Measurements from ENCODE around the gene CDH5. TPM values are rescaled to one million over a fixed set of nuclear protein-coding genes. Genes with fewer than 3 reads are reported as not detected.

The CDH5 gene
- total RNA-seq, 1 experiment from 2014 or later, result 0.28 TPM

DNA sequence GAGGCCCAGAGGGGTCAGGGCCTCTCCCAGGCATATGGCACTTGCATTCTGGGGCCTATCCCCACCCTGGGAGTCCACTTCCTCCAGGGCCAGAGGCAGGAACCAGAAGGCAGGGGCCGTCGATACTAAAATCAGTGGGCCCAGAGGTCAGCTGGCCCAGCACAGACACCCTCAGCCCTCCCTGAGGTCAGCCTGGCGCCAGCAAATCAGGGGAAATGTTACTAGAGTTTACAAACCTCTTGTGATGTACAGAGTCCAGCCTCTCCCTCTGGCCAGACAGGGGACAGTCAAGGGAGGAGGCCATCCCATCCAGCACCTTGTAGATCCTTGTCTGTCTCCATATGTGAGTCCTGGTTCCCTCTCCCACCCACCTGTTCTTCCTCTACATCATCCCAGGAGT is 10.8 kb downstream of the CDH5 start:
- Mint-ChIP-seq H3K36me3 (no peaks in the 10 kb centered on the region), H3K27me3 (ENCODE audit: low read depth) (no peaks in the 10 kb centered on the region), H3K9me3 (peaks cover 16% of the 10 kb centered on the region), H3K4me3 (no peak overlapping the region), H3K4me1 (peaks cover 7% of the 10 kb centered on the region; the same call in 1 of the 2 replicates), H3K27ac (no peak overlapping the region)
- POLR2A ChIA-PET, result no interaction called here
- DNase-seq (ENCODE audit: low spot score), result no peak
- TF ChIP-seq ZNF396 (CRISPR knock-in tag; IDR thresholded peaks at IDR 0.05; ENCODE audit: borderline replicate concordance), result no peak
- TF ChIP-seq EMX1 (CRISPR knock-in tag; IDR thresholded peaks at IDR 0.05), result no peak
- TF ChIP-seq ATF2 (CRISPR knock-in tag; IDR thresholded peaks at IDR 0.05; ENCODE audit: borderline replicate concordance, low read depth), result no peak
- TF ChIP-seq MXD4 (CRISPR knock-in tag; IDR thresholded peaks at IDR 0.05; ENCODE audit: borderline replicate concordance), result no peak
- no peak for TF ChIP-seq FOXK1 (CRISPR knock-in tag; IDR thresholded peaks at IDR 0.05)
- ATAC-seq, result no peak
- CTCF ChIA-PET, result interaction anchor here (1.4 kb wide), 1 partner anchor 33 kb away, joined by 3 read pairs; no protein-coding TSS in a partner anchor

DNA sequence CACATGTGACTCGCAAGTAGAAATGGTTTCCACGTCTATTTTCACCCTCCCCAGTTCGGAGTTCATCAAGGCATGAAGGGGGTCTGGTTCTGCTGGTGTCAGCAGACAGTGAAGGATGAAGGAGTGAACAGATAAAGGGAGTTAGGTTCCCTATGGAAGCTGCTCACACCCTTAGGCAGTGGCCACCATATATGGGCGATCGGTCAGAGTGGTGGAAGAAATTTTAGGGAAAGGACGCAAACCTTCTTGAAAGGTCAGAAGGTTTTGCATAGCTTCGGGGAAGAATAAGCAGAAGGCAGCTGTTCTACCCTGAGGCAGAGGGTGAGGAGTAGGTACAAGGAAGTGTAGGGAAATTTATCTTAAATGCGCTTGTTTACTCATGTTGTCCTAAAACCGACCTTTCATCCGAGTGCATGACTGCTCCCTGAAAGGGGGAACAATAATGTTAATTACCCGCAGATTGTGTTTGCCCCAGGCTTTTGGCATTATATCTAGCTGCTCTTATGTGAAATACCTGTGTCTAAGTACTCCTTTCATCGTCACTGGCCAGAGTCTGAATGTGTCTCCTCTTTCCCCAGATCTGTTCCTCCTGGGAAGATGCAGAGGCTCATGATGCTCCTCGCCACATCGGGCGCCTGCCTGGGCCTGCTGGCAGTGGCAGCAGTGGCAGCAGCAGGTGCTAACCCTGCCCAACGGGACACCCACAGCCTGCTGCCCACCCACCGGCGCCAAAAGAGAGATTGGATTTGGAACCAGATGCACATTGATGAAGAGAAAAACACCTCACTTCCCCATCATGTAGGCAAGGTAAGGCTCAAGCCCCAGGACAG is 12.5 kb downstream of the CDH5 start:
- DNase-seq (ENCODE audit: low spot score) (peak; percentile 3), ATAC-seq (no peak)
- CTCF ChIA-PET, result interaction anchor here (1.0 kb wide), 1 partner anchor 37 kb away, joined by 4 read pairs; no protein-coding TSS in a partner anchor
- Mint-ChIP-seq H3K4me1 (peaks cover 16% of the 10 kb centered on the region), H3K27ac (no peak overlapping the region), H3K4me3 (no peak overlapping the region), H3K36me3 (no peaks in the 10 kb centered on the region), H3K9me3 (peaks cover 16% of the 10 kb centered on the region), H3K27me3 (ENCODE audit: low read depth) (no peaks in the 10 kb centered on the region)
- POLR2A ChIA-PET, result no interaction called here
- TF ChIP-seq ZNF317 (CRISPR knock-in tag; IDR thresholded peaks at IDR 0.05; ENCODE audit: borderline replicate concordance, low read depth) (no peak), ZMAT4 (CRISPR knock-in tag; IDR thresholded peaks at IDR 0.05) (no peak), RELA (CRISPR knock-in tag; IDR thresholded peaks at IDR 0.05; ENCODE audit: borderline replicate concordance) (no peak), IRF1 (CRISPR knock-in tag; IDR thresholded peaks at IDR 0.05) (no peak), ZNF425 (CRISPR knock-in tag; conservative IDR thresholded peaks at IDR 0.05) (no peak), NR2C2 (CRISPR knock-in tag; IDR thresholded peaks at IDR 0.05) (no peak), KAT7 (CRISPR knock-in tag; IDR thresholded peaks at IDR 0.05; ENCODE audit: borderline replicate concordance) (no peak), ZNF138 (CRISPR knock-in tag; conservative IDR thresholded peaks at IDR 0.05) (no peak), JAZF1 (CRISPR knock-in tag; IDR thresholded peaks at IDR 0.05) (no peak), ATF1 (CRISPR knock-in tag; IDR thresholded peaks at IDR 0.05) (no peak)
- TF ChIP-seq, protein P1, sequence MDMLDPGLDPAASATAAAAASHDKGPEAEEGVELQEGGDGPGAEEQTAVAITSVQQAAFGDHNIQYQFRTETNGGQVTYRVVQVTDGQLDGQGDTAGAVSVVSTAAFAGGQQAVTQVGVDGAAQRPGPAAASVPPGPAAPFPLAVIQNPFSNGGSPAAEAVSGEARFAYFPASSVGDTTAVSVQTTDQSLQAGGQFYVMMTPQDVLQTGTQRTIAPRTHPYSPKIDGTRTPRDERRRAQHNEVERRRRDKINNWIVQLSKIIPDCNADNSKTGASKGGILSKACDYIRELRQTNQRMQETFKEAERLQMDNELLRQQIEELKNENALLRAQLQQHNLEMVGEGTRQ (CRISPR knock-in tag; IDR thresholded peaks at IDR 0.05), result no peak
- TF ChIP-seq, protein P2, sequence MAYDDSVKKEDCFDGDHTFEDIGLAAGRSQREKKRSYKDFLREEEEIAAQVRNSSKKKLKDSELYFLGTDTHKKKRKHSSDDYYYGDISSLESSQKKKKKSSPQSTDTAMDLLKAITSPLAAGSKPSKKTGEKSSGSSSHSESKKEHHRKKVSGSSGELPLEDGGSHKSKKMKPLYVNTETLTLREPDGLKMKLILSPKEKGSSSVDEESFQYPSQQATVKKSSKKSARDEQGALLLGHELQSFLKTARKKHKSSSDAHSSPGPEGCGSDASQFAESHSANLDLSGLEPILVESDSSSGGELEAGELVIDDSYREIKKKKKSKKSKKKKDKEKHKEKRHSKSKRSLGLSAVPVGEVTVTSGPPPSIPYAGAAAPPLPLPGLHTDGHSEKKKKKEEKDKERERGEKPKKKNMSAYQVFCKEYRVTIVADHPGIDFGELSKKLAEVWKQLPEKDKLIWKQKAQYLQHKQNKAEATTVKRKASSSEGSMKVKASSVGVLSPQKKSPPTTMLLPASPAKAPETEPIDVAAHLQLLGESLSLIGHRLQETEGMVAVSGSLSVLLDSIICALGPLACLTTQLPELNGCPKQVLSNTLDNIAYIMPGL (CRISPR knock-in tag; IDR thresholded peaks at IDR 0.05), result no peak

All from WTC11 (cell line).